ENCODE results near the gene ENPP1. TPM values are rescaled to one million over a fixed set of nuclear protein-coding genes. Genes with fewer than 3 reads are reported as not detected.

ENPP1 gene
- total RNA-seq, 1 experiment from 2014 or later = 4.1 TPM

DNA sequence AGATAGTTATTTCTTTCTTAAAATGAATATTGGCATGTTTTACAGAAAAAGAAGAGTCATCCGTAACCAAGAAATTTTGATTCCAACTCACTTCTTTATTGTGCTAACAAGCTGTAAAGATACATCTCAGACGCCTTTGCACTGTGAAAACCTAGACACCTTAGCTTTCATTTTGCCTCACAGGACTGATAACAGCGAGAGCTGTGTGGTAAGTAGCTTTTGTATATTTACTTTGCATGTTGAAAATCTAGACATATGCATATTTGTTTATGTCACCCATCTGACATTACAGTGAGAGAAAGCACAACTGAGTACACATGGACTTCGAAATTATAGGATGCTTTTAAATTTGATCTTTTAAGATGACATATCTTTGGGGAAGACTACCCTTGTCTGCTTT is 78.7 kb downstream of the ENPP1 start:
- no peaks in the 10 kb centered on the region for H3K27me3 ChIP-seq (ENCODE audit: insufficient read depth, low read depth)
- no peak for TF ChIP-seq EZH2 (IDR thresholded peaks at IDR 0.05; ENCODE audit: low read depth)
- TF ChIP-seq, protein P1, sequence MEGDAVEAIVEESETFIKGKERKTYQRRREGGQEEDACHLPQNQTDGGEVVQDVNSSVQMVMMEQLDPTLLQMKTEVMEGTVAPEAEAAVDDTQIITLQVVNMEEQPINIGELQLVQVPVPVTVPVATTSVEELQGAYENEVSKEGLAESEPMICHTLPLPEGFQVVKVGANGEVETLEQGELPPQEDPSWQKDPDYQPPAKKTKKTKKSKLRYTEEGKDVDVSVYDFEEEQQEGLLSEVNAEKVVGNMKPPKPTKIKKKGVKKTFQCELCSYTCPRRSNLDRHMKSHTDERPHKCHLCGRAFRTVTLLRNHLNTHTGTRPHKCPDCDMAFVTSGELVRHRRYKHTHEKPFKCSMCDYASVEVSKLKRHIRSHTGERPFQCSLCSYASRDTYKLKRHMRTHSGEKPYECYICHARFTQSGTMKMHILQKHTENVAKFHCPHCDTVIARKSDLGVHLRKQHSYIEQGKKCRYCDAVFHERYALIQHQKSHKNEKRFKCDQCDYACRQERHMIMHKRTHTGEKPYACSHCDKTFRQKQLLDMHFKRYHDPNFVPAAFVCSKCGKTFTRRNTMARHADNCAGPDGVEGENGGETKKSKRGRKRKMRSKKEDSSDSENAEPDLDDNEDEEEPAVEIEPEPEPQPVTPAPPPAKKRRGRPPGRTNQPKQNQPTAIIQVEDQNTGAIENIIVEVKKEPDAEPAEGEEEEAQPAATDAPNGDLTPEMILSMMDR (conservative IDR thresholded peaks at IDR 0.05) = no peak
- DNase-seq = no peak
- no peaks in the 10 kb centered on the region for H3K36me3 ChIP-seq (ENCODE audit: low read depth)
- H3K9me3 ChIP-seq (ENCODE audit: insufficient read depth, low read depth) = no peaks in the 10 kb centered on the region
- no peak overlapping the region for H3K4me2 ChIP-seq
- intact Hi-C loops (cut with micrococcal nuclease; ENCODE audit: unreplicated experiment) = no loop called here
- ChIA-PET CTCF (no interaction called here), POLR2A (ENCODE audit: unreplicated experiment) (no interaction called here)
- no TSS peak for BruUV-seq (replicated peaks)
- H3K4me1 ChIP-seq (replicated peaks; ENCODE audit: insufficient read depth) = no peaks in the 10 kb centered on the region
- H3K27ac ChIP-seq = no peak overlapping the region
- no peak overlapping the region for H3K4me3 ChIP-seq
- no peaks in the 10 kb centered on the region for H3K79me2 ChIP-seq (ENCODE audit: low read depth)
- no peaks in the 10 kb centered on the region for H3F3A ChIP-seq (ENCODE audit: insufficient read depth, low read depth)
- peak overlapping the region; percentile 13; the same call in 1 of the 2 replicates for H2AFZ ChIP-seq
- peaks cover 3% of the 10 kb centered on the region; the same call in 1 of the 2 replicates for H3K9me2 ChIP-seq (ENCODE audit: insufficient read depth)
- H4K20me1 ChIP-seq (ENCODE audit: insufficient read depth) = no peaks in the 10 kb centered on the region

DNA sequence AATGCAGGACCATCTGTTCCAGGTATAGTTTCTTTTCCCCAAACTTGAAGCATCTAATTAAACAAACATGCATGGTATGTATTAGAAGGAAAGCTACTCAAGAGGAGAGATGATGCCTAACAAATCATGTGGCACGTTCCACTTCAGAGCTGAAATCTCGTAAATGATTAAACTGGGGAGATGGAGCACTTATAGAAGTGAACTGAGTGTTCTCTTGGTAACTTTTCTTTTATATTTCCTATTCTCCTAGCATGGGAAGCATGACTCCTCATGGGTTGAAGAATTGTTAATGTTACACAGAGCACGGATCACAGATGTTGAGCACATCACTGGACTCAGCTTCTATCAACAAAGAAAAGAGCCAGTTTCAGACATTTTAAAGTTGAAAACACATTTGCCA is 82.3 kb downstream of the ENPP1 start:
- CTCF ChIA-PET = no interaction called here
- intact Hi-C loops (cut with micrococcal nuclease; ENCODE audit: unreplicated experiment) = no loop called here

DNA sequence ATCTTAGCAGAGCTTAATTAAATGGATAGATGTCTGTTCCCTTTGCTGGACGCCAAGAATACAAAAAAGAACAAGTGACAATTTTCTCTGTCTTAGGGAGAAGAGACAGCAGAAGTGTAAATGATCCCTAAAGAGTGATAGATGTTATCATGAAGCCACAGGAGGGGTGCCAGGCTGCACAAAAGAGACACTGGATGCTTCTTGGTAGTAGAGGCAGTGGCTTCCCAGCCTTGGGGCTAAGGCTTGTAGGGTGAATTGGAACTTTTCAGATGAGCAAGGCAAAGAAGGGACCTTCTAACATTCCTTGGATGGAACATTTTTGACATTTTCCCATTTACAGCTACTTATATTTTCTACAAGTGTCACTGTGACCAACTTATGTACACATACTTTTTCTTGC is 85.4 kb downstream of the ENPP1 start:
- intact Hi-C loops (cut with micrococcal nuclease; ENCODE audit: unreplicated experiment) = no loop called here
- no TSS peak for BruUV-seq (replicated peaks)
- POLR2A ChIA-PET (ENCODE audit: unreplicated experiment) = interaction anchor here (0.5 kb wide), 1 partner anchor 1794 kb away, joined by 3 read pairs; no protein-coding TSS in a partner anchor

More for the DNA sequence above, 82.3 kb downstream of the ENPP1 start:
- Histone ChIP-seq H3K4me3 (no peak overlapping the region), H3K9me3 (ENCODE audit: insufficient read depth, low read depth) (no peaks in the 10 kb centered on the region), H3K79me2 (ENCODE audit: low read depth) (no peaks in the 10 kb centered on the region), H3K27me3 (ENCODE audit: insufficient read depth, low read depth) (no peaks in the 10 kb centered on the region), H3F3A (ENCODE audit: insufficient read depth, low read depth) (no peaks in the 10 kb centered on the region), H3K9me2 (ENCODE audit: insufficient read depth) (no peaks in the 10 kb centered on the region), H3K4me1 (replicated peaks; ENCODE audit: insufficient read depth) (peaks cover 6% of the 10 kb centered on the region), H4K20me1 (ENCODE audit: insufficient read depth) (no peaks in the 10 kb centered on the region), H2AFZ (no peak overlapping the region), H3K27ac (no peak overlapping the region), H3K4me2 (no peak overlapping the region), H3K36me3 (ENCODE audit: low read depth) (no peaks in the 10 kb centered on the region)
- POLR2A ChIA-PET (ENCODE audit: unreplicated experiment) = no interaction called here
- TF ChIP-seq, protein P1 (conservative IDR thresholded peaks at IDR 0.05) = no peak
- TF ChIP-seq EZH2 (IDR thresholded peaks at IDR 0.05; ENCODE audit: low read depth) = no peak
- no peak for DNase-seq
- no TSS peak for BruUV-seq (replicated peaks)

More for the DNA sequence above, 85.4 kb downstream of the ENPP1 start:
- peaks cover 6% of the 10 kb centered on the region; the same call in 1 of the 2 replicates for H3K9me3 ChIP-seq (ENCODE audit: insufficient read depth, low read depth)
- H3K27ac ChIP-seq = no peak overlapping the region
- no peaks in the 10 kb centered on the region for H4K20me1 ChIP-seq (ENCODE audit: insufficient read depth)
- no peak overlapping the region for H3K4me3 ChIP-seq
- H3K27me3 ChIP-seq (ENCODE audit: insufficient read depth, low read depth) = no peaks in the 10 kb centered on the region
- no peak overlapping the region for H3K4me2 ChIP-seq
- no peak for TF ChIP-seq EZH2 (IDR thresholded peaks at IDR 0.05; ENCODE audit: low read depth)
- TF ChIP-seq, protein P1 (conservative IDR thresholded peaks at IDR 0.05) = no peak
- no peak for DNase-seq
- CTCF ChIA-PET = no interaction called here
- no peaks in the 10 kb centered on the region for H3K36me3 ChIP-seq (ENCODE audit: low read depth)
- H3K9me2 ChIP-seq (ENCODE audit: insufficient read depth) = no peaks in the 10 kb centered on the region
- H3K79me2 ChIP-seq (ENCODE audit: low read depth) = no peaks in the 10 kb centered on the region
- H3F3A ChIP-seq (ENCODE audit: insufficient read depth, low read depth) = no peaks in the 10 kb centered on the region
- H3K4me1 ChIP-seq (replicated peaks; ENCODE audit: insufficient read depth) = peaks cover 13% of the 10 kb centered on the region
- no peak overlapping the region for H2AFZ ChIP-seq
